ENCODE results near the gene RBMS1.

Gene RBMS1

GRCh38 chr2:160411167-160411566 is 82.4 kb downstream of the RBMS1 start:
- no peak for DNase-seq (ENCODE audit: low read depth in 3 of 3)

- DNase-seq (ENCODE audit: low read depth in 3 of 3) = no peak
Measured at GRCh38 chr2:160409480-160409879, 84.1 kb downstream of the RBMS1 start.

- DNase-seq (ENCODE audit: low read depth in 3 of 3) = no peak
Measured at GRCh38 chr2:160408959-160409291, 84.7 kb downstream of the RBMS1 start.

- no peak for DNase-seq (ENCODE audit: low read depth in 3 of 3)
Measured at GRCh38 chr2:160408173-160408958, 85.2 kb downstream of the RBMS1 start.

GRCh38 chr2:160407393-160408172 is 86.0 kb downstream of the RBMS1 start:
- peak in 1 of 3 donors; percentile 39 for DNase-seq (ENCODE audit: low read depth in 3 of 3)

- DNase-seq (ENCODE audit: low read depth in 3 of 3) = peak in 2 of 3 donors; percentile 39 to 49
Measured at GRCh38 chr2:160406591-160407392, 86.8 kb downstream of the RBMS1 start.

- DNase-seq (ENCODE audit: low read depth in 3 of 3) = no peak
Measured at GRCh38 chr2:160405077-160405867, 88.3 kb downstream of the RBMS1 start.

GRCh38 chr2:160402997-160403979 is 90.3 kb downstream of the RBMS1 start:
- no peak for DNase-seq (ENCODE audit: low read depth in 3 of 3)

GRCh38 chr2:160402501-160402900 is 91.1 kb downstream of the RBMS1 start:
- DNase-seq (ENCODE audit: low read depth in 3 of 3) = no peak

GRCh38 chr2:160401895-160402294 is 91.7 kb downstream of the RBMS1 start:
- no peak for DNase-seq (ENCODE audit: low read depth in 3 of 3)

GRCh38 chr2:160399880-160400279 is 93.7 kb downstream of the RBMS1 start:
- DNase-seq (ENCODE audit: low read depth in 3 of 3) = no peak

GRCh38 chr2:160397530-160397865 is 96.1 kb downstream of the RBMS1 start:
- DNase-seq (ENCODE audit: low read depth in 3 of 3) = no peak

- DNase-seq (ENCODE audit: low read depth in 3 of 3) = no peak
Measured at GRCh38 chr2:160394153-160394552, 99.5 kb downstream of the RBMS1 start.

- DNase-seq (ENCODE audit: low read depth in 3 of 3) = no peak
Measured at GRCh38 chr2:160392201-160392600, 101.4 kb downstream of the RBMS1 start.

- DNase-seq (ENCODE audit: low read depth in 3 of 3) = no peak
Measured at GRCh38 chr2:160390544-160391455, 102.8 kb downstream of the RBMS1 start.

GRCh38 chr2:160389875-160390274 is 103.7 kb downstream of the RBMS1 start:
- DNase-seq (ENCODE audit: low read depth in 3 of 3) = no peak

- no peak for DNase-seq (ENCODE audit: low read depth in 3 of 3)
Measured at GRCh38 chr2:160388464-160389263, 104.9 kb downstream of the RBMS1 start.

GRCh38 chr2:160387558-160388262 is 105.9 kb downstream of the RBMS1 start:
- DNase-seq (ENCODE audit: low read depth in 3 of 3) = no peak

Data from stimulated activated CD4-positive, alpha-beta T cell treated with anti-CD3 and anti-CD28 coated beads, TNF-alpha, amount 100 ng/mL, for 48 hours (primary cell).